Measurements from ENCODE around the gene MRPS12.

DNA sequence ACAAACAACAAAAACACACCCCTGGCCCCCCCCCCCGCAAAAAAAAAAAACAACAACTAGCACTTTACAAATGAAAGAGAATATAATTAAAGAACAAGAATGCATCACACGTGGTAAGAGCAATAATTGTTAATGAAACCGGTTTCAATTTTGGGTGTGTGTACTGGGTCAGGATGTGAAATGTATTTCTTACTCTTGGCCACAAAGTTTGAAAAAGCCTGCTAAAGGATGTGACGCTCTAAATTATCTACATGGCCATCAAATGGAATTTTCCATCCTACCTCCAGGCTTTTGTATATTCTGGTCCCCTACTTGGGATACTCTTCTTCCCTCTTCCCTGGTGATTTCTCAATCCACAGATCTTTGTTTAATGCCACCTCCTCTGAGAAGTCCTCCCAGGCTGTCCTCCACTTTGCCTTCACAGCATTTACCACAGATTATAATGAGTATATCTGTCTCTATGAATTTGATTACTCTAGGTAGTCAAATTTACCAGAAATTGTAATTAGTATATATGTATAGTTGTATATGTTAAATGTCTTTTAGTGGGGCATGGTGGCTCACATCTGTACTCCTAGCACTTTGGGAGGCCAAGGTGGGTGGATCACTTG, 2.2 kb upstream of the MRPS12 start:
- TF ChIP-seq POLR2A (conservative IDR thresholded peaks at IDR 0.05) (no peak), ZNF274 (IDR thresholded peaks at IDR 0.05; ENCODE audit: borderline replicate concordance, low read depth, low read length) (no peak), CHD1 (IDR thresholded peaks at IDR 0.05; ENCODE audit: low read length) (no peak), POLR2AphosphoS5 (IDR thresholded peaks at IDR 0.05; ENCODE audit: control insufficient read depth, insufficient read depth, low read depth, low read length) (no peak)
